ENCODE results near the gene ADAMTS17.

The ADAMTS17 gene

GRCh38 chr15:100249096-100249815 is 92.5 kb downstream of the ADAMTS17 start:
- DNase-seq (ENCODE audit: low read depth in 3 of 3) = no peak

DNA sequence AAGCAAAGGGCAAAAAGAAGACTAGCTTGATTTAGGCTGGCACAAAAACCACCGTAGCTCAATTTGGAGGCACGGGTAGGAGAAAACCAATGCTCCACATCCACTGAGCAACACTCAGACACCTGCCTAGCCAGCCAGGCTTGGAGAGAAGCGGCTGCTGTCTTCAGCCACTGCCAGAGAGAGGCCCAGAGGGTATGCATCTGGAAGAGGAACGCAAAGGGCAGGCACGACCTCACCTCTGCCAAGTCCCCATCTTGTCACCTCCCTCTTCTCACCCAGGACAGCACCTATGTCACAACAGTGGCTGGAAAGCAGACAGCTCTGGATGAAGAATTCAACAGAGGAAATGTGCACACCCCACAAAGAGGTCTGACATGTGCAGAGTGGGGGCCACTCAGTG is 93.5 kb downstream of the ADAMTS17 start:
- DNase-seq (ENCODE audit: low read depth in 3 of 3) = no peak

- no peak for DNase-seq (ENCODE audit: low read depth in 3 of 3)
These were observed 94.2 kb downstream of the ADAMTS17 start for GRCh38 chr15:100247228-100248225.

- no peak for DNase-seq (ENCODE audit: low read depth in 3 of 3)
These were observed 95.9 kb downstream of the ADAMTS17 start for GRCh38 chr15:100245855-100246254.

DNA sequence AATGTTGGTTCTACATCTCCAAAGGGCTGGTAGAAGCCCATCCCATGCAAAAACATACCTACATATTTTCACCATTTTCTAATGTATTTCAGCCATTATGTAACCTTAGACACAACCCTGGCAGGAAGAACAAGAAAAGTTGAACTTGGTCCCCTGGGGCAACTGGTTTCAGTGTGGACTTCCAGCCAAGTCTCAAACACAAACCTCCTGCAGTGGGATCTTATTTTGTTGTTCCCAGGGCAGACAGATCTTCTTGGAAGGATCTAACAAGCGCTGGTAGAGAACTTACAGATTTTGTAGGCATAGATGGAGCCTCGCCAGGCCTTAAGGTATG is 96.3 kb downstream of the ADAMTS17 start:
- no peak for DNase-seq (ENCODE audit: low read depth in 3 of 3)

GRCh38 chr15:100244796-100245486 is 96.8 kb downstream of the ADAMTS17 start:
- DNase-seq (ENCODE audit: low read depth in 3 of 3) = no peak

- DNase-seq (ENCODE audit: low read depth in 3 of 3) = no peak
These were observed 98.8 kb downstream of the ADAMTS17 start for GRCh38 chr15:100242989-100243388.

DNA sequence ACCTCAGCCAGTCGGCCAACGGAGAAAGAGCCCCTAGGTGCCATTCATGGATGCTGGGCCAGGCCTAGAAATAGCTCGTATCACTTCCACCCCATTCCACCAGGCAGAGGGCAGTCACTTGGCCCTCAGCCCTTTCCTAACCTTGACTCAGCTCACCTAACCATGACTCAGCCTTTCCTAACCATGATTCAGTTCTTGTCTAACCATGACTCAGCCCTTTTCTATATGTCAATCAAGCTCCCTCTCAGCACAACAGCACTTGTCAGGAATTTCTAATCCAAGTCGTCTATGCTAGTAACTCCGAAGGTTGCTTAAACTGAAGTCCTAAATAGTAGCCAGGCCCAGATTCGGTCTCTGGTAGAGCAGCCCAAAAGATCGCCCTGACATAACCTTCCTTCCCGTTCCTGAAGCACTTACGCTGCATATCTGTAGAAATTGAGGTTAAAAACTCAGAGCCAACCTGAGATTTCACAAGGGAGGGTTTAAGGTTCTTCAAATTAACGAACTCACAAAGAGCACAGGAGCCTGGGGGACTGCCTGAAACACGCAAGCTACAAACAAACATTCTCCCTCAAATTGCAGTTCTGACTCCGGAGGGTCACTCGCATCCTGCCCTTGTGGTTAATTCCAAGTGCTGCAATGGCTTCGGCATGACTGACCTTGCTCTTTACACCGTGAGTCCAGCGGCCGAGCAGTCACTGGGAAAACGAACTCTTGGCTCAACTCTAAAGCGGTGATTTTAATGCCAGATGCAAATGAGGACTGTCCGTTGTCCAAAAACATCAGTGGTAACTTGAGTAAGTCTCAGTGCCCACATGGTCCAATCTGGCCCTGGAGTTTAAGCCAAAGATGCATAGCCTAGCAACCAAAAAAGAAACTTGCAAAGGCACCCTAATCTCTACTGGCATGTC is 99.9 kb downstream of the ADAMTS17 start:
- no peak for DNase-seq (ENCODE audit: low read depth in 3 of 3)

DNA sequence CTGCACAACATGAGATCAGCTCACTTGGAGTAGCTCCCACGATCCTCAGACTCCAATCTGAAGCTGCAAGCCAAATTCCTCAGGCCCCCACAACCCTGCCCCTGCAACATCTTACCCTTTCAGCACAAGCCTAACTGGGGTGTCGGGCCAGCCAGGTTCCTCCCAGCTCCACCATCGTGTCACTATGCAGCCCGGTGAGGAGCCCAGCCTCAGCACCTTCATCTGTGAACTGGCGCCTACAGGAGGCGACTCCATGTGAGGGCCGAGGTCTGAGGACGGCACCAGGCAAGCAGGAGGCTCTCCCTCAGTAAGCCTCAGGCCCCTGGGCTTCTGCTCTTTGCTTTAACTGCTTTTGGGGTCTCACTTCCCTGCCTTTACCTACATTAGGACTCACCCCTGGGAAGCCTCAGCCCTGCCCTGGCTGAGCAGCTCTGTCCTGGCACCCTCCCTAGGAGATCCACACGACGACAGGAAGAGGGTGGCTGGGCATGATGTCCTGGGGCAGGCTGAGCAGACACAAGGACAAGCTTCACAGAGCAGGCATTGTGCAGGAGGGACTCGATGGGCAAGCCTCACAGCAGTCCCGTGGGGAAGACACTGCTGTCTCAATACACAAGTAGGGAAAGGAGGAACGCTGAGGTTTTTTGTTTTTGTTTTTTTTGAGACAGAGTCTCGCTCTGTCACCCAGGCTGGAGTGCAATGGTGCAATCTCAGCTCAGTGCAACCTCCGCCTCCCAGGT is 104.6 kb downstream of the ADAMTS17 start:
- DNase-seq (ENCODE audit: low read depth in 3 of 3) = no peak

DNA sequence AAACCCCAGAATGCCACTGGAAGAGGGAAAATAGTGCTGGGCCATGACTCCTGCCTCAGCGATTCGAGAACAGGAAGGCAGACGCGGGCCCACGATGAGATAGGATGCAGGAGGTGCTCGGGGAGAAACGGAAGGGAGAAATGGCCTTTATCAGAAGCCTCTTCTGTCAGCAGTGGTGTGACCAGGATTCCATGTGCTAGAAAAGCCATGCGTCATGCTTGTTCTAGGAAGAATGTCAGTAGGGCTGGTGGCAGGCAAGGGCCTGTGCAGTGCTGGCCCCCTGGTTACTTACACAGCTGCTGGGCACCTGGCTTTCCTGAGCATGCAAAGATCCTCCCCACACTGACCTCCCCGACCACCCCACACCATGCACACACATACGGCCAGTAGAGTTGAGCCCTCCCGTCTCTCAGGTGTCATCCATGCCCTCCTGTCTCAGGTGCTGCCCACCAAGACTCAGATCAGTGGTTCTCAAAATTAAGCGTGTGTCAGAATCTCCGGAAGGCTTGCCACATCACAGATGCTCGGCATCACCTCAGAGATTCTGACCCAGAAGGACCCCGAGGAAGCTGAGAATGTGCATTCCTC is 106.7 kb downstream of the ADAMTS17 start:
- DNase-seq (ENCODE audit: low read depth in 3 of 3) = no peak

DNA sequence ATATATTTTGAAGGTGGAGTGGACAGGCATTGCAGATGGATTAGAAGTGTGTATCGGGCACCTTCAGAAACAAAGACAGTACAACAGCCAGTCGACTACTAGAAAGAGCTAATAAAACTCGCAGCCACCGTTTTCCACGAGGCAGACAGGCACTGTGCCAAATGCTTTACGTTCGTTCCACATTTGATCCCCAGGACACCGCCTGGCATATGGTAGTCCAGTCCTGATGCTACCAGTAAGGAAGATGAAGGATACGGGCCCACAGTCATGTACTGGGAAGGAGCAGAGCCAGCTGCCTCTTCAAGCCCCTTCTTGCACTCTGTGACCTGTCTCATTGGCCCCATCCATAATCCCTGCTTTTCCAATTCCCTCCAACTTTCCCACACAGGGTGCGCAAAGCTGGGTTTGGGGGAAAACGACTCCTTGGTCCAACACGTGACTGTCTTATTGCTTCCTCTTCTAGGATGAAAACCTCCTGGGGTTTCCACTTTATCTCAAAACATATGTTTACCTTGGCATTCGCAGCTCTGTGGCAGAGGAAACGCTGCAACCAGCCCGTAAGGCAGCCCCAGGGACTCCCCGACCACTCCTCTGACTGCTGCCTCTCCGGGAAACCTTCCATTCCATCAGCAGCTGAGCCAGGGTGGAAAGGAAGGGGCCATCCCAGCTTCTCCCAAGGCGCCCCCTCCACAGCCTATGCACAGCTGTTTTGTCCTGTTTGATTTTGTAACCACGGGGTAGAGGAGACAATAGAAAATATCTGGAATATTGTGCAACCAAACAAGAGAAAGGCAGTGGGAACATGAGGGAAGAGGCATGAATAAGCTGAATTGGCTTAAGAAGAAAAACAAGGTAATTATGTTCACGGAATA is 107.4 kb downstream of the ADAMTS17 start:
- DNase-seq (ENCODE audit: low read depth in 3 of 3) = no peak

GRCh38 chr15:100230784-100231183 is 111.0 kb downstream of the ADAMTS17 start:
- no peak for DNase-seq (ENCODE audit: low read depth in 3 of 3)

- DNase-seq (ENCODE audit: low read depth in 3 of 3) = no peak
These were observed 112.3 kb downstream of the ADAMTS17 start for GRCh38 chr15:100229181-100230163.

GRCh38 chr15:100227781-100228180 is 114.0 kb downstream of the ADAMTS17 start:
- no peak for DNase-seq (ENCODE audit: low read depth in 3 of 3)

- no peak for DNase-seq (ENCODE audit: low read depth in 3 of 3)
These were observed 115.7 kb downstream of the ADAMTS17 start for GRCh38 chr15:100226107-100226506.

- DNase-seq (ENCODE audit: low read depth in 3 of 3) = no peak
These were observed 117.3 kb downstream of the ADAMTS17 start for GRCh38 chr15:100224206-100225185.

- no peak for DNase-seq (ENCODE audit: low read depth in 3 of 3)
These were observed 119.4 kb downstream of the ADAMTS17 start for GRCh38 chr15:100222349-100222715.

Measured in stimulated activated CD4-positive, alpha-beta T cell treated with anti-CD3 and anti-CD28 coated beads, TNF-alpha, amount 100 ng/mL, for 4 hours (primary cell).